Measurements from ENCODE around the gene NFYB. TPM values are rescaled to one million over a fixed set of nuclear protein-coding genes. Genes with fewer than 3 reads are reported as not detected.
"Not testable (repeated sequence)": the region's sequence is repeated elsewhere in the genome, so short reads cannot be mapped to it uniquely, and the experiment has no call there.

Gene NFYB
- total RNA-seq, 1 experiment from 2014 or later: 36.0 TPM

GRCh38 chr12:104165801-104166200, 27.8 kb upstream of the NFYB start:
- intact Hi-C loops (cut with micrococcal nuclease; ENCODE audit: unreplicated experiment): no loop called here
- Mint-ChIP-seq H3K27ac (ENCODE audit: unreplicated experiment) (no peak overlapping the region), H3K27me3 (ENCODE audit: unreplicated experiment) (peaks cover 8% of the 10 kb centered on the region), H3K4me3 (ENCODE audit: low read depth, unreplicated experiment) (no peak overlapping the region), H3K9me3 (ENCODE audit: low read depth, unreplicated experiment) (no peaks in the 10 kb centered on the region), H3K36me3 (ENCODE audit: insufficient read depth, unreplicated experiment) (no peaks in the 10 kb centered on the region), H3K4me1 (ENCODE audit: low read depth, unreplicated experiment) (no peaks in the 10 kb centered on the region)
- no peak for DNase-seq
- BruUV-seq (replicated peaks): no TSS peak
- TF ChIP-seq, protein P1, sequence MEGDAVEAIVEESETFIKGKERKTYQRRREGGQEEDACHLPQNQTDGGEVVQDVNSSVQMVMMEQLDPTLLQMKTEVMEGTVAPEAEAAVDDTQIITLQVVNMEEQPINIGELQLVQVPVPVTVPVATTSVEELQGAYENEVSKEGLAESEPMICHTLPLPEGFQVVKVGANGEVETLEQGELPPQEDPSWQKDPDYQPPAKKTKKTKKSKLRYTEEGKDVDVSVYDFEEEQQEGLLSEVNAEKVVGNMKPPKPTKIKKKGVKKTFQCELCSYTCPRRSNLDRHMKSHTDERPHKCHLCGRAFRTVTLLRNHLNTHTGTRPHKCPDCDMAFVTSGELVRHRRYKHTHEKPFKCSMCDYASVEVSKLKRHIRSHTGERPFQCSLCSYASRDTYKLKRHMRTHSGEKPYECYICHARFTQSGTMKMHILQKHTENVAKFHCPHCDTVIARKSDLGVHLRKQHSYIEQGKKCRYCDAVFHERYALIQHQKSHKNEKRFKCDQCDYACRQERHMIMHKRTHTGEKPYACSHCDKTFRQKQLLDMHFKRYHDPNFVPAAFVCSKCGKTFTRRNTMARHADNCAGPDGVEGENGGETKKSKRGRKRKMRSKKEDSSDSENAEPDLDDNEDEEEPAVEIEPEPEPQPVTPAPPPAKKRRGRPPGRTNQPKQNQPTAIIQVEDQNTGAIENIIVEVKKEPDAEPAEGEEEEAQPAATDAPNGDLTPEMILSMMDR (IDR thresholded peaks at IDR 0.05; ENCODE audit: unreplicated experiment): no peak
- CTCF ChIA-PET: no interaction called here

DNA sequence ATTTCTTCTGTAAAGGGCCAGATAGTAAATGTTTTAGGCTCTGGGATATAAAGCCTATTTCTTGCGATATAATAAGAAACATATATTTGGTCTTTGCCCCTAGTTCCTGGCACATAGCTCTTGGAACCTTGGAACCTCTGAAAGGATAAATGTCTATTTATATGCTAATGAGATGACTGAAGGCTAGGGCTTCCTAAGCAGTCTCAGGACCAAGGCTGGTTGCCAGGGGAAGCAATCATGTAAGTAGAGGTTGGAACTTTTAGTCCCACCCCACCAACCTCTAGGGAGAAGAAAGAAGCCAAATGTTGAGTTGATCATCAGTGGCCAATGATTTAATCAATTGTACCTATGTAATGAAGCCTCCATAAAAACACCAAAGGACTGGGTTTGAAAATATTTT, 26.6 kb upstream of the NFYB start:
- Mint-ChIP-seq H3K4me3 (ENCODE audit: low read depth, unreplicated experiment) (no peak overlapping the region), H3K4me1 (ENCODE audit: low read depth, unreplicated experiment) (no peaks in the 10 kb centered on the region), H3K9me3 (ENCODE audit: low read depth, unreplicated experiment) (no peaks in the 10 kb centered on the region), H3K36me3 (ENCODE audit: insufficient read depth, unreplicated experiment) (no peaks in the 10 kb centered on the region), H3K27me3 (ENCODE audit: unreplicated experiment) (peaks cover 8% of the 10 kb centered on the region), H3K27ac (ENCODE audit: unreplicated experiment) (no peak overlapping the region)
- CTCF ChIA-PET: interaction anchor here (0.7 kb wide), 1 partner anchor 735 kb away, joined by 3 read pairs; no protein-coding TSS in a partner anchor
- no peak for DNase-seq
- BruUV-seq (replicated peaks): no TSS peak
- intact Hi-C loops (cut with micrococcal nuclease; ENCODE audit: unreplicated experiment): no loop called here
- TF ChIP-seq, protein P1 (IDR thresholded peaks at IDR 0.05; ENCODE audit: unreplicated experiment): no peak

DNA sequence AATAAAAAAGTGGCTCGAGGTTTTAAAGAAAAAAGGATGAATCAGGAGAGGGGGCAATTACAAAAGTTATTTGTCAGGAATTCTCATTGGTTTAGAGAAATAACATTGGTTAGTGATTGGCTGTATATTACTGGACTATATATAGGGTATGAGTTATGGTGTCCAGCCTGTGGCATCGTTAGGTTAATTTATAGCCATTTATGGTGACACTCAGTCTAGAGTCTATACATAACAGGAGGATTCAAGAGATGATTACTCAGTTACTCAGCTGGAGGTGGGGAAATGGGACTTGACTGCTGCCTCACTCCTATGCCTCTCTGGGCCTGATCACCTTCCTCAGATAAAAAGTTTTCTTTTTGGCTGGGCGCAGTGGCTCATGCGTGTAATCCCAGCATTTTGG, 25.6 kb upstream of the NFYB start:
- intact Hi-C loops (cut with micrococcal nuclease; ENCODE audit: unreplicated experiment): no loop called here
- TF ChIP-seq, protein P1 (IDR thresholded peaks at IDR 0.05; ENCODE audit: unreplicated experiment): no peak
- Mint-ChIP-seq H3K9me3 (ENCODE audit: low read depth, unreplicated experiment) (no peaks in the 10 kb centered on the region), H3K36me3 (ENCODE audit: insufficient read depth, unreplicated experiment) (no peaks in the 10 kb centered on the region), H3K27ac (ENCODE audit: unreplicated experiment) (no peak overlapping the region), H3K4me1 (ENCODE audit: low read depth, unreplicated experiment) (no peaks in the 10 kb centered on the region), H3K4me3 (ENCODE audit: low read depth, unreplicated experiment) (no peak overlapping the region), H3K27me3 (ENCODE audit: unreplicated experiment) (peaks cover 8% of the 10 kb centered on the region)
- CTCF ChIA-PET: no interaction called here
- BruUV-seq (replicated peaks): no TSS peak
- DNase-seq: no peak

DNA sequence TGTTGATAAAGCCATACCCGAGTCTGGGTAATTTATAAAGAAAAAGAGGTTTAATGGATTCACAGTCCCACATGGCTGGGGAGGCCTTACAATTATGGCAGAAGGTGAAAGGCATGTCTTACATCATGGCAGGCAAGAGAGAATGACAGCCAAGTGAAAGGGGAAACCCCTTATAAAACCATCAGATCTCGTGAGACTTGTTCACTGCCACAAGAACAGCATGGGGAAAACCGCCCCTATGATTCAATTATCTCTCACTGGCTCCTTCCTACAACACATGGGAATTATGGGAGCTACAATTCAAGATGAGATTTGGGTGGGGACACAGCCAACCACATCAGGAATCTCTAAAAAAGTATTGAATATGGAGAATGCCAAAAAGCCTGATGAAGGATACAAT, 25.0 kb upstream of the NFYB start:
- H3K4me1 Mint-ChIP-seq (ENCODE audit: low read depth, unreplicated experiment); intact Hi-C loops (cut with micrococcal nuclease; ENCODE audit: unreplicated experiment); H3K27me3 Mint-ChIP-seq (ENCODE audit: unreplicated experiment); DNase-seq; H3K27ac Mint-ChIP-seq (ENCODE audit: unreplicated experiment); H3K36me3 Mint-ChIP-seq (ENCODE audit: insufficient read depth, unreplicated experiment); BruUV-seq (replicated peaks); H3K9me3 Mint-ChIP-seq (ENCODE audit: low read depth, unreplicated experiment); H3K4me3 Mint-ChIP-seq (ENCODE audit: low read depth, unreplicated experiment); CTCF ChIA-PET: not testable (repeated sequence)

- intact Hi-C loops (cut with micrococcal nuclease; ENCODE audit: unreplicated experiment): no loop called here
- H3K36me3 Mint-ChIP-seq (ENCODE audit: insufficient read depth, unreplicated experiment): no peaks in the 10 kb centered on the region
Observed at GRCh38 chr12:104155711-104156555, 17.9 kb upstream of the NFYB start.

More at GRCh38 chr12:104155711-104156555, 17.9 kb upstream of the NFYB start:
- TF ChIP-seq, protein P1 (IDR thresholded peaks at IDR 0.05; ENCODE audit: unreplicated experiment): no peak
- Mint-ChIP-seq H3K27ac (ENCODE audit: unreplicated experiment) (no peak overlapping the region), H3K27me3 (ENCODE audit: unreplicated experiment) (no peaks in the 10 kb centered on the region), H3K4me1 (ENCODE audit: low read depth, unreplicated experiment) (no peaks in the 10 kb centered on the region), H3K4me3 (ENCODE audit: low read depth, unreplicated experiment) (no peak overlapping the region), H3K9me3 (ENCODE audit: low read depth, unreplicated experiment) (no peaks in the 10 kb centered on the region)
- CTCF ChIA-PET: interaction anchor here (0.6 kb wide), 1 partner anchor 881 kb away, joined by 4 read pairs; no protein-coding TSS in a partner anchor
- DNase-seq: no peak
- BruUV-seq (replicated peaks): no TSS peak

All from Calu3 (cell line).